Ishikawa (cell line): ENCODE results near the gene TFPI2.

Source experiments
- CEBPB ChIP-seq: IDR thresholded peaks from 2 replicates; pipeline ENCODE4 v1.6.1; 2012
- CREB1 ChIP-seq: IDR thresholded peaks from 2 replicates; pipeline ENCODE4 v1.6.1; 2012; ENCODE audit warnings: low read depth
- EP300 ChIP-seq: IDR thresholded peaks from 2 replicates; pipeline ENCODE4 v1.6.1; 2012; ENCODE audit warnings: borderline replicate concordance
- FOXM1 ChIP-seq: IDR thresholded peaks from 2 replicates; pipeline ENCODE4 v1.6.1; 2012; ENCODE audit warnings: low read depth, borderline replicate concordance
- NFIC ChIP-seq: IDR thresholded peaks from 2 replicates; pipeline ENCODE4 v1.6.1; 2012
- TAF1 ChIP-seq: IDR thresholded peaks from 2 replicates; pipeline ENCODE4 v1.6.1; 2012; ENCODE audit warnings: low read depth, mild to moderate bottlenecking
- TCF12 ChIP-seq: IDR thresholded peaks from 2 replicates; pipeline ENCODE4 v1.6.1; 2012; ENCODE audit warnings: low read depth
- YY1 ChIP-seq: IDR thresholded peaks from 2 replicates; pipeline ENCODE4 v1.6.1; 2012; ENCODE audit warnings: low read depth
- TF ChIP-seq, protein P1 (sequence below): IDR thresholded peaks from 2 replicates; pipeline ENCODE4 v1.6.1; 2012; ENCODE audit warnings: low read depth, mild to moderate bottlenecking
- TF ChIP-seq, protein P2 (sequence below): IDR thresholded peaks from 2 replicates; pipeline ENCODE4 v1.6.1; 2012

DNA sequence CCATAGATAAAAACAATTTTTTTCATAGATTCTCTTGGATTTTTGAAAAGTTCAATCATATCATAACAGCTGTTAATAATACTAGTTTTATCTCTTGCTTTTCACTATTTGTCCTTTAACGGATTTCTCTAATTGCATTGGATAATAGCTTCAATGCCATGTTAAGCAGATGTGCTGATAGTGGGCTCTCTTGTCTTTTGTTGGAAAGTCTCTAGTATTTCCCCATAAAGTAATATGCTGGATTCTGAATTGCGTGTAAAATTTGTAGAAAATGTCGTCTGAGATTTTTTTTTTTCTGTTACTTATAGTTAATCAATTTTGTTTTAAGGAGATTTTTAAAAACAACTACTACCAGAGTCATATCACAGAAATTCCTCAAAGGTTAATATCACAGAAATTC, 53.3 kb downstream of the TFPI2 start:
- TF ChIP-seq, protein P1, sequence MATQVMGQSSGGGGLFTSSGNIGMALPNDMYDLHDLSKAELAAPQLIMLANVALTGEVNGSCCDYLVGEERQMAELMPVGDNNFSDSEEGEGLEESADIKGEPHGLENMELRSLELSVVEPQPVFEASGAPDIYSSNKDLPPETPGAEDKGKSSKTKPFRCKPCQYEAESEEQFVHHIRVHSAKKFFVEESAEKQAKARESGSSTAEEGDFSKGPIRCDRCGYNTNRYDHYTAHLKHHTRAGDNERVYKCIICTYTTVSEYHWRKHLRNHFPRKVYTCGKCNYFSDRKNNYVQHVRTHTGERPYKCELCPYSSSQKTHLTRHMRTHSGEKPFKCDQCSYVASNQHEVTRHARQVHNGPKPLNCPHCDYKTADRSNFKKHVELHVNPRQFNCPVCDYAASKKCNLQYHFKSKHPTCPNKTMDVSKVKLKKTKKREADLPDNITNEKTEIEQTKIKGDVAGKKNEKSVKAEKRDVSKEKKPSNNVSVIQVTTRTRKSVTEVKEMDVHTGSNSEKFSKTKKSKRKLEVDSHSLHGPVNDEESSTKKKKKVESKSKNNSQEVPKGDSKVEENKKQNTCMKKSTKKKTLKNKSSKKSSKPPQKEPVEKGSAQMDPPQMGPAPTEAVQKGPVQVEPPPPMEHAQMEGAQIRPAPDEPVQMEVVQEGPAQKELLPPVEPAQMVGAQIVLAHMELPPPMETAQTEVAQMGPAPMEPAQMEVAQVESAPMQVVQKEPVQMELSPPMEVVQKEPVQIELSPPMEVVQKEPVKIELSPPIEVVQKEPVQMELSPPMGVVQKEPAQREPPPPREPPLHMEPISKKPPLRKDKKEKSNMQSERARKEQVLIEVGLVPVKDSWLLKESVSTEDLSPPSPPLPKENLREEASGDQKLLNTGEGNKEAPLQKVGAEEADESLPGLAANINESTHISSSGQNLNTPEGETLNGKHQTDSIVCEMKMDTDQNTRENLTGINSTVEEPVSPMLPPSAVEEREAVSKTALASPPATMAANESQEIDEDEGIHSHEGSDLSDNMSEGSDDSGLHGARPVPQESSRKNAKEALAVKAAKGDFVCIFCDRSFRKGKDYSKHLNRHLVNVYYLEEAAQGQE = no peak
- no peak for TF ChIP-seq EP300
- TF ChIP-seq FOXM1 = no peak
- TF ChIP-seq CREB1 = no peak
- TF ChIP-seq, protein P2, sequence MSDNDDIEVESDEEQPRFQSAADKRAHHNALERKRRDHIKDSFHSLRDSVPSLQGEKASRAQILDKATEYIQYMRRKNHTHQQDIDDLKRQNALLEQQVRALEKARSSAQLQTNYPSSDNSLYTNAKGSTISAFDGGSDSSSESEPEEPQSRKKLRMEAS = no peak
- no peak for TF ChIP-seq NFIC
- no peak for TF ChIP-seq TAF1
- no peak for TF ChIP-seq YY1
- no peak for TF ChIP-seq TCF12
- no peak for TF ChIP-seq CEBPB
